Heart right ventricle (tissue), 16 donors: ENCODE data around the gene MCM7. TPM values are rescaled to one million over a fixed set of nuclear protein-coding genes. Genes with fewer than 3 reads are reported as not detected.

Experiments used
- ATAC-seq, 8 donors: fragments of 200-7000 bp; cut with Tn5 transposase; one replicate each; pipeline ENCODE4 v1.9.1; 2020; ENCODE audit warnings: mild to moderate bottlenecking in 8 of 8, moderate library complexity in 8 of 8, moderate number of reproducible peaks in 1 of 8
- DNase-seq, 2 donors: peaks; one replicate each; pipeline ENCODE4 v3.0.0-alpha.2; 2020
- H3K27ac ChIP-seq, 10 donors: fragments of 200-600 bp; sonication (generic) in 2 of 10; one replicate each; pipeline versions ENCODE4 v1.5.0 to v1.8.0; 2020 to 2022; ENCODE audit warnings: mild to moderate bottlenecking in 3 of 10
- H3K27me3 ChIP-seq, 7 donors: fragments of 200-600 bp; one replicate each; pipeline ENCODE4 v1.8.0; 2021 to 2022; ENCODE audit warnings: mild to moderate bottlenecking in 2 of 7
- H3K36me3 ChIP-seq, 9 donors: fragments of 200-600 bp; sonication (generic) in 1 of 9; one replicate each; pipeline versions ENCODE4 v1.5.0 to v1.8.0; 2020 to 2022; ENCODE audit warnings: mild to moderate bottlenecking in 2 of 9
- H3K4me1 ChIP-seq, 9 donors: fragments of 200-600 bp; sonication (generic) in 1 of 9; one replicate each; pipeline versions ENCODE4 v1.5.0 to v1.8.0; 2020 to 2022; ENCODE audit warnings: mild to moderate bottlenecking in 4 of 9
- H3K4me3 ChIP-seq, 10 donors: fragments of 200-600 bp; sonication (generic) in 2 of 10; one replicate each; pipeline versions ENCODE4 v1.5.0 to v1.8.0; 2020 to 2022; ENCODE audit warnings: mild to moderate bottlenecking in 7 of 10, moderate library complexity in 2 of 10
- H3K9me3 ChIP-seq, 11 donors: fragments of 200-600 bp in 10 of 11; sonication (generic) in 2 of 11; one replicate each; pipeline versions ENCODE4 v1.5.0 to v1.8.0; 2013 to 2022; ENCODE audit warnings: mild to moderate bottlenecking in 2 of 11, control low read depth in 1 of 11, moderate library complexity in 1 of 11
- WGBS, 2 donors: extraction: QIAGEN DNeasy Blood & Tissue Kit; methylation state at CpG; one replicate each; pipeline ENCODE4 v1.1.7; 2013; ENCODE audit warnings: inconsistent platforms in 1 of 2; 5-methylcytosine and 5-hydroxymethylcytosine counted together
- intact Hi-C, 10 donors: fragments of 100-400 bp; cut with DNase I; formaldehyde crosslinking; loops; one replicate each; pipeline versions ENCODE4 v1.11.1 to v1.14.2; 2022
- polyA plus RNA-seq, 2 donors: library from polyadenylated mRNA; stranded (reverse); fragments of 200-250 nt; gene quantifications; one replicate each; pipeline ENCODE4 v1.2.3, GENCODE V29; 2013
- total RNA-seq, 10 donors: library from RNA; stranded (reverse); fragmentation: NEBNext Ultra II Directional in 3 of 10; extraction: Animal tissue kit (Norgen Biotek cat#: 25700) in 3 of 10; gene quantifications; one replicate each; pipeline versions ENCODE4 v1.2.1 to v1.2.4, GENCODE V29; 2021 to 2023
- TF ChIP-seq, protein P1 (sequence below), 9 donors: fragments of 200-600 bp; sonication (generic) in 2 of 9; IDR thresholded peaks; one replicate each; pipeline versions ENCODE4 v1.5.0 to v1.8.0; 2021 to 2022; ENCODE audit warnings: antibody characterized with exemption in 9 of 9, mild to moderate bottlenecking in 5 of 9, moderate library complexity in 1 of 9
- donor health status: Arrhythmogenic right ventricular cardiomyopathy.
- donor health status: ischemic (EF 13 %, LVEDD 7.1; RV severe dilation, severe dysfunction).
- donor health status: healthy with polysubstance abuse.
- donor health status: DM: no; HTN: yes; CAD: no.
- donor health status: DM: no; HTN: no; CAD: no.
- donor health status: ischemic (EF 25% LVEDD 6.9; RV normal size, moderate dysfunction).
- donor health status: ischemic (EF 25% LVEDD 5.7; RV mildly dilated, moderate dysfunction).
- donor health status: healthy.
- donor health status: DM: yes; HTN: yes; CAD: no.
- donor health status: Ischemic cardiomyopathy.
- donor health status: ischemic (EF 35%, LVEDD 5.7; RV mildly dilated, moderate dysfunction).
- donor health status: nonischemic (EF 11% LVEDD 7.7; RV severe dilation, severe dysfunction).
- donor health status: DM: yes; HTN: yes; CAD: no.
- donor health status: PGD.
- donor health status: ischemic (EF 29% LVEDD 5.4; RV normal size, mild dysfunction).
- donor health status: nonischemic (EF 23%, LVEDD 6.1; RV moderate dilation, normal function).

MCM7 gene
- total and polyA plus RNA-seq, 12 donors: 11.6 to 30.4 (median 16.5) TPM

DNA sequence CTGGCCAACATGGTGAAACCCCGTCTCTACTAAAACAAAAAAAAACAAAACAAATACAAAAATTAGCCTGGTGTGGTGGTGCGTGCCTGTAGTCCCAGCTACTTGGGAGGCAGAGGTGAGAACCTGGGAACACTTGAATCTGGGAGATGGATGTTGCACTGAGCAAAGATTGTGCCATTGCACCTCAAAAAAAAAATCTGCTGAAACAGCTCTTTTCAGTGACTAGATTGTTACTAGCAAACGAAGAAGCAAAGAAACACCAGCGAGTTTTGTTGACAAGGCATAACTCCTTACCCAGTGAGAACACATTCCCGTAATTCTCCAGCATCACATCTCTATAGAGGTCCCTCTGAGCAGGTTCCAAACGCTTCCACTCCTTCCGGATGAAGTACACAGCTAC lies 26.4 kb downstream of the MCM7 start:
- Histone ChIP-seq H3K27ac (no peak overlapping the region), H3K36me3 (peaks cover 29 to 100% (median 84%) of the 10 kb centered on the region in 9 donors), H3K9me3 (peaks cover 2 to 40% (median 32%) of the 10 kb centered on the region in 11 donors), H3K27me3 (no peaks in the 10 kb centered on the region), H3K4me3 (no peak overlapping the region), H3K4me1 (peaks cover 0 to 18% (median 10%) of the 10 kb centered on the region in 9 donors)
- ATAC-seq: no peak
- DNase-seq: no peak
- TF ChIP-seq, protein P1, sequence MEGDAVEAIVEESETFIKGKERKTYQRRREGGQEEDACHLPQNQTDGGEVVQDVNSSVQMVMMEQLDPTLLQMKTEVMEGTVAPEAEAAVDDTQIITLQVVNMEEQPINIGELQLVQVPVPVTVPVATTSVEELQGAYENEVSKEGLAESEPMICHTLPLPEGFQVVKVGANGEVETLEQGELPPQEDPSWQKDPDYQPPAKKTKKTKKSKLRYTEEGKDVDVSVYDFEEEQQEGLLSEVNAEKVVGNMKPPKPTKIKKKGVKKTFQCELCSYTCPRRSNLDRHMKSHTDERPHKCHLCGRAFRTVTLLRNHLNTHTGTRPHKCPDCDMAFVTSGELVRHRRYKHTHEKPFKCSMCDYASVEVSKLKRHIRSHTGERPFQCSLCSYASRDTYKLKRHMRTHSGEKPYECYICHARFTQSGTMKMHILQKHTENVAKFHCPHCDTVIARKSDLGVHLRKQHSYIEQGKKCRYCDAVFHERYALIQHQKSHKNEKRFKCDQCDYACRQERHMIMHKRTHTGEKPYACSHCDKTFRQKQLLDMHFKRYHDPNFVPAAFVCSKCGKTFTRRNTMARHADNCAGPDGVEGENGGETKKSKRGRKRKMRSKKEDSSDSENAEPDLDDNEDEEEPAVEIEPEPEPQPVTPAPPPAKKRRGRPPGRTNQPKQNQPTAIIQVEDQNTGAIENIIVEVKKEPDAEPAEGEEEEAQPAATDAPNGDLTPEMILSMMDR (IDR thresholded peaks at IDR 0.05): no peak
- intact Hi-C loops: no loop called here
- 96% methylated on average over 7 of the region's 7 CpGs for WGBS, 2 donors

DNA sequence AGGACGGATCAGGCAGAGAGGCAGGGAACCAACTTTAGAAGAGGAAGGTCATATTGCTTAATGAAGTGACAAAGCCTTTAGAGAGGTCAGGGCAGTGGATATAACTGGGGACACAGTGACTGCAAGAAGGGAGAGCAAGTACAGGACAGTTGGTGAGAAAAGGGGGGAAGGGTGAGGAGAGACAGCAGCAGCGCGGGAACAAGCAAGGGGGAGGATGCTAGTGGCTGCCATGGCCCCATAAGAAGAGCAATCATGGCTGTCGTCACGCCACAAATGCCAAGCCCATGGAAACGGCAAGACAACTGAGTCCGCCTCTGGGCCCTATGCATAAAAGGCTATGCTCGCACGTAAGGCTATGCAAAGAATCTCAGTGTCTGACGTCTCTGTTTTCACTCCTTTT lies 28.7 kb downstream of the MCM7 start:
- H3K27ac ChIP-seq: no peak overlapping the region
- H3K4me3 ChIP-seq: no peak overlapping the region
- intact Hi-C loops: no loop called here
- no peaks in the 10 kb centered on the region for H3K27me3 ChIP-seq
- ATAC-seq (no peak), DNase-seq (no peak)
- WGBS, 2 donors: 96 to 98% methylated on average over 10 of the region's 10 CpGs
- H3K36me3 ChIP-seq: peaks cover 33 to 100% (median 89%) of the 10 kb centered on the region in 9 donors
- peaks cover 2 to 46% (median 32%) of the 10 kb centered on the region in 11 donors for H3K9me3 ChIP-seq
- no peaks in the 10 kb centered on the region for H3K4me1 ChIP-seq
- TF ChIP-seq, protein P1 (IDR thresholded peaks at IDR 0.05): no peak

DNA sequence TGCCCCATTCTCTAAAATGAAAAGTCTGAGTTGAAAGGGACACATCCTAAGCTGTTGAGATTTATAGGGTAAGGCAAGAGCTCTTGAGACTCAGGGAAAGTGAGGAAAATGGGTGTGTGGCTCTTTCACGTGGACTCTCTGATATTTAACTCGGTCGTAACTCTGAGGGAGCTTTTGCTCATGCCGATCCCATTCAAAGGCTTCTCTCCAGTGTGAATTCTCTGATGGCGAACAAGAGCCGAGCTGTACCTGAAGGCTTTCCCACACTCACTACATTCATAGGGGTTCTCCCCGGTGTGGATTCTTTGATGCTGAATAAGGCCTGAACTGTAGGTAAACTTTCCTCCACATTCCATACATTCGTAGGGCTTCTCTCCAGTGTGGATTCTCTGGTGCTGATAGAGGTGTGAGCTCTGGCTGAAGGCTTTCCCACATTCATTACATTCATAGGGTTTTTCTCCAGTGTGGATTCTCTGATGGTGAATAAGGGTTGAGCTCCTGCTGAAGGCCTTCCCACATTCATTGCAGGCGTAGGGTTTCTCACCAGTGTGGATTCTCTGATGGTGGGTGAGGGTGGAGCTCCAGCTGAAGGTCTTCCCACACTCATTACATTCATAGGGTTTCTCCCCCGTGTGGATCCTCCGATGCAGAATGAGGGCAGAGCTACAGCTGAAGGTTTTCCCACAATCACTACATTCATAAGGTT lies 30.0 kb downstream of the MCM7 start:
- Histone ChIP-seq H3K27me3 (no peaks in the 10 kb centered on the region), H3K4me3 (no peak overlapping the region), H3K36me3 (peaks cover 33 to 94% (median 77%) of the 10 kb centered on the region in 9 donors), H3K9me3 (peaks cover 2 to 46% (median 32%) of the 10 kb centered on the region in 11 donors), H3K27ac (no peak overlapping the region), H3K4me1 (peaks cover 0 to 2% (median 1%) of the 10 kb centered on the region in 9 donors)
- intact Hi-C loops: no loop called here
- no peak for ATAC-seq
- DNase-seq: no peak
- TF ChIP-seq, protein P1 (IDR thresholded peaks at IDR 0.05): no peak
- 98 to 99% methylated on average over 11 of the region's 11 CpGs for WGBS, 2 donors

DNA sequence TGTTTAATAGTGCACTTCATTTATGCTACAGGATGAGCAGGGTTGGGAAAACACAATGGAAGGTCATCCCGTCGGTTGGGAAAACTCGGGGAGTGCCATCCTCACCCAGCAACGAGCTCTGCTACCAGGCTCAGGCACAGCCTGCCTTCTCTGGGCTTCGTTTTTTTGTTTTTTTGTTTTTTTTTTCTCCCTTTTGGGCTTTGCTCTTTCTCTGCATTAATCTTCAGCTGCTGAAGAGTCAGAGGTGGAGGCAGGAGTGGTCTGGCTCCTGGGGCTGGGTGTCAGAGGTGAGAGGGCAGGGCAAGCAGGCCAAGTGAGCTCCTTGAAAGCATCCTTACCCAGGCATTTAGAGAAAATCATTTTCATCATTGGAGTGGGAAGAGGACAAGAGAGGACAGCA lies 31.2 kb downstream of the MCM7 start:
- Histone ChIP-seq H3K27me3 (no peaks in the 10 kb centered on the region), H3K36me3 (peaks cover 28 to 83% (median 68%) of the 10 kb centered on the region in 9 donors), H3K4me1 (peaks cover 0 to 13% (median 12%) of the 10 kb centered on the region in 9 donors), H3K27ac (no peak overlapping the region), H3K4me3 (no peak overlapping the region), H3K9me3 (peaks cover 2 to 46% (median 32%) of the 10 kb centered on the region in 11 donors)
- WGBS, 2 donors: 97 to 99% methylated on average over 5 of the region's 5 CpGs
- DNase-seq: no peak
- ATAC-seq: no peak
- TF ChIP-seq, protein P1 (IDR thresholded peaks at IDR 0.05): no peak
- intact Hi-C loops: no loop called here
